ENCODE results near the gene B4GALT6. TPM values are rescaled to one million over a fixed set of nuclear protein-coding genes. Genes with fewer than 3 reads are reported as not detected.

The B4GALT6 gene
- total and polyA plus RNA-seq, 11 donors: 1.3 to 11.9 (median 5.6) TPM

DNA sequence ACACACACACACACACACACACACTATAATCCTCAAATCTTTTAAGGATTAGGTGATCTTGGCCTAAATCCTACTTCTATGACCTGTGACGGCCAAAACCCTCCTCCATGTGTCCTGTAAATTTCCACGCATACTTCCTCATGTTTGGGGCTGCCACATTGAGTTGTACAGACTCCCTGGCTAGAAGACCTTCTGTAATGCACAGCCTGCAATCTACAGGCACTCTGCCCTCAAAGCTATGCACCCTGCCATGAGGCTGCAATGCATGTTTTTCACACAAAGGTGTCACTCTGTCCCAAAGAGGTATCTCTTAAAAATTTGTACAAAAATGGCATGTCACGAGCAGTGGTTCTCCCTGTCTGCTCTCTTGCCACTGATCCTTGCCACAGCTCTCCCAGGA is 26.4 kb upstream of the B4GALT6 start:
- peaks cover 0 to 5% (median 0%) of the 10 kb centered on the region in 12 donors for H3K9me3 ChIP-seq
- WGBS, 4 donors: 74 to 85% (median 74%) methylated on average over 3 of the region's 3 CpGs
- intact Hi-C loops (cut with DNase I): no loop called here
- no peaks in the 10 kb centered on the region for H3K36me3 ChIP-seq
- TF ChIP-seq, protein P1, sequence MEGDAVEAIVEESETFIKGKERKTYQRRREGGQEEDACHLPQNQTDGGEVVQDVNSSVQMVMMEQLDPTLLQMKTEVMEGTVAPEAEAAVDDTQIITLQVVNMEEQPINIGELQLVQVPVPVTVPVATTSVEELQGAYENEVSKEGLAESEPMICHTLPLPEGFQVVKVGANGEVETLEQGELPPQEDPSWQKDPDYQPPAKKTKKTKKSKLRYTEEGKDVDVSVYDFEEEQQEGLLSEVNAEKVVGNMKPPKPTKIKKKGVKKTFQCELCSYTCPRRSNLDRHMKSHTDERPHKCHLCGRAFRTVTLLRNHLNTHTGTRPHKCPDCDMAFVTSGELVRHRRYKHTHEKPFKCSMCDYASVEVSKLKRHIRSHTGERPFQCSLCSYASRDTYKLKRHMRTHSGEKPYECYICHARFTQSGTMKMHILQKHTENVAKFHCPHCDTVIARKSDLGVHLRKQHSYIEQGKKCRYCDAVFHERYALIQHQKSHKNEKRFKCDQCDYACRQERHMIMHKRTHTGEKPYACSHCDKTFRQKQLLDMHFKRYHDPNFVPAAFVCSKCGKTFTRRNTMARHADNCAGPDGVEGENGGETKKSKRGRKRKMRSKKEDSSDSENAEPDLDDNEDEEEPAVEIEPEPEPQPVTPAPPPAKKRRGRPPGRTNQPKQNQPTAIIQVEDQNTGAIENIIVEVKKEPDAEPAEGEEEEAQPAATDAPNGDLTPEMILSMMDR (IDR thresholded peaks at IDR 0.05): no peak
- TF ChIP-seq POLR2A (IDR thresholded peaks at IDR 0.05): no peak
- no peak overlapping the region for H3K27ac ChIP-seq
- ATAC-seq (no peak), DNase-seq (no peak)
- no peaks in the 10 kb centered on the region for H3K4me1 ChIP-seq
- H3K27me3 ChIP-seq: no peaks in the 10 kb centered on the region
- H3K4me3 ChIP-seq: no peak overlapping the region

DNA sequence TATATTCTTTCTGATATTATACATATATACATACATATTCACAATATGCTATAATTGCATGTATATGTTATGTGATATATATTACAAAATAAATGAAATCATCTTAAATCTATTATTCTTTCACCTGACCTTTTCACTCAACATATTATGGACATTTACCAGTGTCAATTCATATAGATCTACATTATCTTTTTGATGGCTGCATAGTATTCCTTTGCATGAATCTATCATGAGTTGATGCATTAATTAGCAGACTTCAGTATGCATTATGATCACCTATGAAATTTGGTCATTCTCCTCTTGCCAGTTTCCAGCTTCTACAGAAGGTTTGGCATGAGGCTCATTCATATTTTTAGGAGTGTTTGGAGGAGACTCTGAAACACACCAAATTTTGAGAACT is 23.4 kb upstream of the B4GALT6 start:
- H3K9me3 ChIP-seq: peaks cover 0 to 5% (median 0%) of the 10 kb centered on the region in 12 donors
- DNase-seq (no peak), ATAC-seq (no peak)
- TF ChIP-seq, protein P1 (IDR thresholded peaks at IDR 0.05): no peak
- TF ChIP-seq POLR2A (IDR thresholded peaks at IDR 0.05): no peak
- no peaks in the 10 kb centered on the region for H3K36me3 ChIP-seq
- no peaks in the 10 kb centered on the region for H3K4me1 ChIP-seq
- no peak overlapping the region for H3K27ac ChIP-seq
- intact Hi-C loops (cut with DNase I): no loop called here
- H3K4me3 ChIP-seq: no peak overlapping the region
- H3K27me3 ChIP-seq: no peaks in the 10 kb centered on the region

DNA sequence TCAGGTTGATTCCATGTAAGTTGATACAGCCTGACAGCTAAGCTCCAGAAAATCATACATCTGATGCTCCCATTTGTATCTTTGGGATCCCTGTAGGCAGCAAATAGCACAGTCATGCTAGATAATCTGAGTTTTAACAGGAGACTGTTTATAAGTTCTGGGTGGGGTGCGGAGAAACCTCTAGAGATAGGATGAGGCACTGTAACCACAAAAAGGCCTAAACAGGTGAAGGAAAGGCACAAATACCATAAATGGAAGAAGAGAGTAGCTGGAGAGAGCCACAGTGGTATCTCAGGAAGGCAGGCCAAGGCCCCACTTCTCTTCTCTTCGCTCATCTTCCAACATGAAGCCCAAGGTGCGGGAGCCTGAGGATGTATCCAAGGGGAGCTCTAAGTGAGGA is 18.1 kb upstream of the B4GALT6 start:
- H3K4me1 ChIP-seq: no peaks in the 10 kb centered on the region
- DNase-seq: no peak
- no peak overlapping the region for H3K27ac ChIP-seq
- intact Hi-C loops (cut with DNase I): no loop called here
- no peak for ATAC-seq
- 76 to 96% (median 93%) methylated on average over 3 of the region's 3 CpGs for WGBS, 4 donors
- no peaks in the 10 kb centered on the region for H3K27me3 ChIP-seq
- no peaks in the 10 kb centered on the region for H3K36me3 ChIP-seq
- no peak overlapping the region for H3K4me3 ChIP-seq
- TF ChIP-seq, protein P1 (IDR thresholded peaks at IDR 0.05): no peak
- TF ChIP-seq POLR2A (IDR thresholded peaks at IDR 0.05): no peak
- H3K9me3 ChIP-seq: peaks cover 0 to 9% (median 0%) of the 10 kb centered on the region in 12 donors

DNA sequence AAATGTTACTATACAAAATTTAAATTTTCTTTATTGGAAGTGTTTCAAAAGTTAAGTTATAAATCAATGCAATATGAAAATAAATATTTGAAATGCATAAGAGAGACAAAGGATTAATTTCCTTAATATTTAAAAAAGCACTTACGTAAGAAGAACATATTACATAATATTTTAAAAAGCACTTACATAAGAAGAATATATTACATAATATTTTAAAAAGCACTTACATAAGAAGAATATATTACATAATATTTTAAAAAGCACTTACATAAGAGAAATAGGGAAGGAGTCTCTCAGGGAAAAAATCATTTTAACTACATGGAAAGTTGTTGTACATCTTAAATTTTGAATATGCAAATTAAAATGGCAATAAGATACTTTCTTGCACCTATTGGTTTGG is 17.4 kb upstream of the B4GALT6 start:
- ATAC-seq (no peak), DNase-seq (no peak)
- TF ChIP-seq, protein P1 (IDR thresholded peaks at IDR 0.05): no peak
- TF ChIP-seq POLR2A (IDR thresholded peaks at IDR 0.05): no peak
- WGBS, 4 donors: 87 to 91% (median 89%) methylated on average over 1 of the region's 1 CpG
- Histone ChIP-seq H3K9me3 (peaks cover 0 to 10% (median 0%) of the 10 kb centered on the region in 12 donors), H3K4me3 (no peak overlapping the region), H3K27ac (no peak overlapping the region), H3K27me3 (no peaks in the 10 kb centered on the region), H3K36me3 (no peaks in the 10 kb centered on the region), H3K4me1 (no peaks in the 10 kb centered on the region)
- intact Hi-C loops (cut with DNase I): no loop called here
